MM.1S (cell line): ENCODE results near the gene TTR.

Experiments used
- EZH2 ChIP-seq: fragments of 300-600 bp; sonication (generic); optimal IDR thresholded peaks from 2 replicates; pipeline ENCODE3; 2017; ENCODE audit warnings: low read depth, mild to moderate bottlenecking, antibody characterized with exemption, low read length, mixed read lengths
- TF ChIP-seq, protein P1 (sequence below): fragments of 300-600 bp; sonication (generic); IDR thresholded peaks from 2 replicates; pipeline ENCODE4 v1.5.1; 2016; ENCODE audit warnings: antibody characterized with exemption, low read length, mixed read lengths

DNA sequence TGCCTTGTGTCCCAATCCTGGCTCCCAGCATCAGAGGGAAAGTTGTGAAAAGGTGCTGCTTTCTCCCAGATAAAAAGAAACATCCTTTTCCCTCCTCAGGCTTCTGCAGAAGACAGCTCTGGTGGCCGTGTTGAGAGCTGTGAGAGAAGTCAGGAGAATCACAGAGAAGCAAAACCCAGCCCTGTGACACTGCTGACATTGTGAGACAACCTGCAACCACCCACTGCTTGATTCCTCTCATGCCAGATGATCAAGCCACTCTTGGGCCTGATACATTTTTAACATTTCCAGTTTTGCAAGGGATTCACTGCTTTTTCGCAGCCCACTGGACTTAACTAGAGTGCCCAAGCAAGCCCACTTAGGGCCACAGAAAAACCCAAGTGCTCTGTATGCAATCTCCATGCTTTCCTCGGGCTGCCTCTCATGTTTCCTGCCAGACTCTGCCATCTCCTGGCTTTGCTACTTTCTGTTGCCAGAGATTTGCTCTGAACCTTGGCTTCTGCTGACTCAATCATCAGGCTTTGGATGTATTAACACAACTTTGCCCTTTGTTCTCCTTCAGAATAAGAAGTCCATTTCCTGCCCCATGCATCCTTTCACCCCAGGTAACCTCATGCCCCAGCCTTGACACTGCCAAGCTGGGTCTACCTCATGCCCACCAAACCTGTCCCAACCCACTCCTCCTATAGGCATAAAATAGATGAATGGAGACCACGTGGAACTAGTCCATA lies 24.9 kb upstream of the TTR start:
- TF ChIP-seq, protein P1, sequence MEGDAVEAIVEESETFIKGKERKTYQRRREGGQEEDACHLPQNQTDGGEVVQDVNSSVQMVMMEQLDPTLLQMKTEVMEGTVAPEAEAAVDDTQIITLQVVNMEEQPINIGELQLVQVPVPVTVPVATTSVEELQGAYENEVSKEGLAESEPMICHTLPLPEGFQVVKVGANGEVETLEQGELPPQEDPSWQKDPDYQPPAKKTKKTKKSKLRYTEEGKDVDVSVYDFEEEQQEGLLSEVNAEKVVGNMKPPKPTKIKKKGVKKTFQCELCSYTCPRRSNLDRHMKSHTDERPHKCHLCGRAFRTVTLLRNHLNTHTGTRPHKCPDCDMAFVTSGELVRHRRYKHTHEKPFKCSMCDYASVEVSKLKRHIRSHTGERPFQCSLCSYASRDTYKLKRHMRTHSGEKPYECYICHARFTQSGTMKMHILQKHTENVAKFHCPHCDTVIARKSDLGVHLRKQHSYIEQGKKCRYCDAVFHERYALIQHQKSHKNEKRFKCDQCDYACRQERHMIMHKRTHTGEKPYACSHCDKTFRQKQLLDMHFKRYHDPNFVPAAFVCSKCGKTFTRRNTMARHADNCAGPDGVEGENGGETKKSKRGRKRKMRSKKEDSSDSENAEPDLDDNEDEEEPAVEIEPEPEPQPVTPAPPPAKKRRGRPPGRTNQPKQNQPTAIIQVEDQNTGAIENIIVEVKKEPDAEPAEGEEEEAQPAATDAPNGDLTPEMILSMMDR, result no peak
- no peak for TF ChIP-seq EZH2
